ENCODE measurements around the gene SIPA1L3.
"Not testable (repeated sequence)": the region's sequence is repeated elsewhere in the genome, so short reads cannot be mapped to it uniquely, and the experiment has no call there.

The SIPA1L3 gene

GRCh38 chr19:37909661-37910199 lies 2.7 kb downstream of the SIPA1L3 start:
- no peak overlapping the region for H3K9ac ChIP-seq (ENCODE audit: low read depth, low read length, poor library complexity)
- H3K27me3 ChIP-seq (ENCODE audit: control insufficient read depth in 3 of 3, insufficient read depth in 3 of 3, low read depth in 1 of 3, low read length in 3 of 3) = no peaks in the 10 kb centered on the region
- no CpG with 5 or more reads among the region's 6 CpGs for WGBS, 2 donors (ENCODE audit: extremely low coverage in 2 of 2, insufficient read length in 2 of 2, insufficient replicate concordance in 1 of 2)
- no peak overlapping the region for H3K4me2 ChIP-seq (ENCODE audit: insufficient read depth, low read length, poor library complexity, severe bottlenecking)
- no peak overlapping the region for H2BK12ac ChIP-seq (ENCODE audit: low read length)
- no peak for DNase-seq (ENCODE audit: low spot score)
- no peak overlapping the region for H3K18ac ChIP-seq (ENCODE audit: low read length)
- peaks cover 7% of the 10 kb centered on the region for H3K79me1 ChIP-seq (ENCODE audit: low read depth, low read length)
- H2BK5ac ChIP-seq (ENCODE audit: low read length) = no peak overlapping the region
- no peak overlapping the region for H2BK120ac ChIP-seq (ENCODE audit: low read depth, low read length)
- peaks cover 0 to under 1% of the 10 kb centered on the region in 2 donors for H3K36me3 ChIP-seq (replicated peaks in 1 of 2; ENCODE audit: control insufficient read depth in 2 of 2, insufficient read depth in 2 of 2, low read length in 2 of 2)
- H3K4me3 ChIP-seq (ENCODE audit: low read length in 2 of 2) = no peak overlapping the region
- no peak overlapping the region for H2AFZ ChIP-seq (ENCODE audit: low read length)
- H3K4ac ChIP-seq (ENCODE audit: low read length) = no peak overlapping the region
- no peak overlapping the region for H3K23ac ChIP-seq (ENCODE audit: low read depth, low read length, poor library complexity)
- no peak overlapping the region for H3K27ac ChIP-seq (replicated peaks; ENCODE audit: low read length)
- no peaks in the 10 kb centered on the region for H3K9me3 ChIP-seq (replicated peaks in 1 of 2; ENCODE audit: control insufficient read depth in 2 of 2, insufficient read depth in 1 of 2, low read depth in 1 of 2, low read length in 2 of 2)
- no peak overlapping the region for H4K91ac ChIP-seq (ENCODE audit: low read depth, low read length, poor library complexity)
- no peak overlapping the region for H2AK5ac ChIP-seq (ENCODE audit: low read depth, low read length)
- peaks cover 6 to 11% of the 10 kb centered on the region in 2 donors for H3K4me1 ChIP-seq (ENCODE audit: control insufficient read depth in 2 of 2, insufficient read depth in 1 of 2, low read depth in 1 of 2, low read length in 2 of 2)
- H2BK15ac ChIP-seq (ENCODE audit: low read length) = no peak overlapping the region
- no peak overlapping the region for H3K14ac ChIP-seq (ENCODE audit: low read length)
- H4K8ac ChIP-seq (ENCODE audit: low read depth, low read length) = no peak overlapping the region

- H3K79me1 ChIP-seq (ENCODE audit: low read depth, low read length) = peaks cover 4% of the 10 kb centered on the region
- H2BK12ac ChIP-seq (ENCODE audit: low read length) = no peak overlapping the region
- no peak overlapping the region for H3K4me2 ChIP-seq (ENCODE audit: insufficient read depth, low read length, poor library complexity, severe bottlenecking)
- H3K4ac ChIP-seq (ENCODE audit: low read length) = no peak overlapping the region
- no peak overlapping the region for H3K23ac ChIP-seq (ENCODE audit: low read depth, low read length, poor library complexity)
- H3K9me3 ChIP-seq (replicated peaks in 1 of 2; ENCODE audit: control insufficient read depth in 2 of 2, insufficient read depth in 1 of 2, low read depth in 1 of 2, low read length in 2 of 2) = no peaks in the 10 kb centered on the region
- DNase-seq (ENCODE audit: low spot score) = no peak
- H3K14ac ChIP-seq (ENCODE audit: low read length) = no peak overlapping the region
- peaks cover 0 to 24% of the 10 kb centered on the region in 2 donors for H3K36me3 ChIP-seq (replicated peaks in 1 of 2; ENCODE audit: control insufficient read depth in 2 of 2, insufficient read depth in 2 of 2, low read length in 2 of 2)
- no peak overlapping the region for H2AK5ac ChIP-seq (ENCODE audit: low read depth, low read length)
- H3K9ac ChIP-seq (ENCODE audit: low read depth, low read length, poor library complexity) = no peak overlapping the region
- no peak overlapping the region for H3K4me3 ChIP-seq (ENCODE audit: low read length in 2 of 2)
- H3K27ac ChIP-seq (replicated peaks; ENCODE audit: low read length) = no peak overlapping the region
- H4K91ac ChIP-seq (ENCODE audit: low read depth, low read length, poor library complexity) = no peak overlapping the region
- H2BK120ac ChIP-seq (ENCODE audit: low read depth, low read length) = no peak overlapping the region
- no peaks in the 10 kb centered on the region for H3K27me3 ChIP-seq (ENCODE audit: control insufficient read depth in 3 of 3, insufficient read depth in 3 of 3, low read depth in 1 of 3, low read length in 3 of 3)
- H2AFZ ChIP-seq (ENCODE audit: low read length) = no peak overlapping the region
- H2BK15ac ChIP-seq (ENCODE audit: low read length) = no peak overlapping the region
- H3K4me1 ChIP-seq (ENCODE audit: control insufficient read depth in 2 of 2, insufficient read depth in 1 of 2, low read depth in 1 of 2, low read length in 2 of 2) = no peaks in the 10 kb centered on the region
- WGBS, 2 donors (ENCODE audit: extremely low coverage in 2 of 2, insufficient read length in 2 of 2, insufficient replicate concordance in 1 of 2) = no CpG with 5 or more reads among the region's 2 CpGs
- no peak overlapping the region for H2BK5ac ChIP-seq (ENCODE audit: low read length)
- H3K18ac ChIP-seq (ENCODE audit: low read length) = no peak overlapping the region
- H4K8ac ChIP-seq (ENCODE audit: low read depth, low read length) = no peak overlapping the region
Observed at GRCh38 chr19:37914908-37915307, 7.9 kb downstream of the SIPA1L3 start.

GRCh38 chr19:37920591-37921450 lies 13.8 kb downstream of the SIPA1L3 start:
- Histone ChIP-seq H3K14ac (ENCODE audit: low read length) (no peak overlapping the region), H2AFZ (ENCODE audit: low read length) (peak overlapping the region; percentile 85), H3K27me3 (ENCODE audit: control insufficient read depth in 3 of 3, insufficient read depth in 3 of 3, low read depth in 1 of 3, low read length in 3 of 3) (no peaks in the 10 kb centered on the region), H2BK120ac (ENCODE audit: low read depth, low read length) (no peak overlapping the region), H2BK5ac (ENCODE audit: low read length) (no peak overlapping the region), H2BK12ac (ENCODE audit: low read length) (peak overlapping the region; percentile 60), H2BK15ac (ENCODE audit: low read length) (no peak overlapping the region), H3K9ac (ENCODE audit: low read depth, low read length, poor library complexity) (no peak overlapping the region), H3K9me3 (replicated peaks in 1 of 2; ENCODE audit: control insufficient read depth in 2 of 2, insufficient read depth in 1 of 2, low read depth in 1 of 2, low read length in 2 of 2) (peaks cover 0 to 3% of the 10 kb centered on the region in 2 donors), H3K18ac (ENCODE audit: low read length) (peak overlapping the region; percentile 84), H3K79me1 (ENCODE audit: low read depth, low read length) (peaks cover 7% of the 10 kb centered on the region), H3K4me3 (ENCODE audit: low read length in 2 of 2) (peak overlapping the region in 1 of 2 donors; percentile 35), H3K4ac (ENCODE audit: low read length) (peak overlapping the region; percentile 5), H4K91ac (ENCODE audit: low read depth, low read length, poor library complexity) (no peak overlapping the region), H3K4me2 (ENCODE audit: insufficient read depth, low read length, poor library complexity, severe bottlenecking) (no peak overlapping the region), H3K27ac (replicated peaks; ENCODE audit: low read length) (peak overlapping the region; percentile 25), H3K23ac (ENCODE audit: low read depth, low read length, poor library complexity) (no peak overlapping the region), H3K36me3 (replicated peaks in 1 of 2; ENCODE audit: control insufficient read depth in 2 of 2, insufficient read depth in 2 of 2, low read length in 2 of 2) (peaks cover 0 to 29% of the 10 kb centered on the region in 2 donors), H4K8ac (ENCODE audit: low read depth, low read length) (no peak overlapping the region), H3K4me1 (ENCODE audit: control insufficient read depth in 2 of 2, insufficient read depth in 1 of 2, low read depth in 1 of 2, low read length in 2 of 2) (peaks cover 3 to 12% of the 10 kb centered on the region in 2 donors), H2AK5ac (ENCODE audit: low read depth, low read length) (peak overlapping the region; percentile 51)
- WGBS, 2 donors (ENCODE audit: extremely low coverage in 2 of 2, insufficient read length in 2 of 2, insufficient replicate concordance in 1 of 2) = no CpG with 5 or more reads among the region's 23 CpGs
- DNase-seq (ENCODE audit: low spot score) = no peak

GRCh38 chr19:37924573-37924972 lies 17.6 kb downstream of the SIPA1L3 start:
- not testable (repeated sequence) for H3K4me2 ChIP-seq (ENCODE audit: insufficient read depth, low read length, poor library complexity, severe bottlenecking); H4K91ac ChIP-seq (ENCODE audit: low read depth, low read length, poor library complexity); H3K23ac ChIP-seq (ENCODE audit: low read depth, low read length, poor library complexity); H2BK12ac ChIP-seq (ENCODE audit: low read length); DNase-seq (ENCODE audit: low spot score); H4K8ac ChIP-seq (ENCODE audit: low read depth, low read length); H3K18ac ChIP-seq (ENCODE audit: low read length); H2BK5ac ChIP-seq (ENCODE audit: low read length); H2AK5ac ChIP-seq (ENCODE audit: low read depth, low read length); H3K9ac ChIP-seq (ENCODE audit: low read depth, low read length, poor library complexity); H3K4ac ChIP-seq (ENCODE audit: low read length); H3K9me3 ChIP-seq (replicated peaks in 1 of 2; ENCODE audit: control insufficient read depth in 2 of 2, insufficient read depth in 1 of 2, low read depth in 1 of 2, low read length in 2 of 2); H2BK120ac ChIP-seq (ENCODE audit: low read depth, low read length); H2BK15ac ChIP-seq (ENCODE audit: low read length); H3K27ac ChIP-seq (replicated peaks; ENCODE audit: low read length); H3K27me3 ChIP-seq (ENCODE audit: control insufficient read depth in 3 of 3, insufficient read depth in 3 of 3, low read depth in 1 of 3, low read length in 3 of 3); H3K4me3 ChIP-seq (ENCODE audit: low read length in 2 of 2); H2AFZ ChIP-seq (ENCODE audit: low read length); H3K14ac ChIP-seq (ENCODE audit: low read length)
- Histone ChIP-seq H3K4me1 (ENCODE audit: control insufficient read depth in 2 of 2, insufficient read depth in 1 of 2, low read depth in 1 of 2, low read length in 2 of 2) (peaks cover 4 to 15% of the 10 kb centered on the region in 2 donors), H3K36me3 (replicated peaks in 1 of 2; ENCODE audit: control insufficient read depth in 2 of 2, insufficient read depth in 2 of 2, low read length in 2 of 2) (peaks cover 0 to 16% of the 10 kb centered on the region in 2 donors), H3K79me1 (ENCODE audit: low read depth, low read length) (peaks cover 10% of the 10 kb centered on the region)
- WGBS, 2 donors (ENCODE audit: extremely low coverage in 2 of 2, insufficient read length in 2 of 2, insufficient replicate concordance in 1 of 2) = no CpG with 5 or more reads among the region's 8 CpGs

All from neuronal stem cell (in vitro differentiated cells).